ENCODE data around the gene SLC22A3.
"Not testable (repeated sequence)": the region's sequence is repeated elsewhere in the genome, so short reads cannot be mapped to it uniquely, and the experiment has no call there.

SLC22A3 gene

GRCh38 chr6:160348223-160349019, at the start of gene SLC22A3:
SLC22A3 (plus strand) TSS chr6:160348378; CDS start chr6:160348420, 42 bp downstream.
- no peak for DNase-seq (ENCODE audit: low read depth in 2 of 2)

- DNase-seq (ENCODE audit: low read depth in 2 of 2) = no peak
Measured at GRCh38 chr6:160299559-160299958, 48.6 kb upstream of the SLC22A3 start.

GRCh38 chr6:160300076-160300695, 48.0 kb upstream of the SLC22A3 start:
- no peak for DNase-seq (ENCODE audit: low read depth in 2 of 2)

- DNase-seq (ENCODE audit: low read depth in 2 of 2) = no peak
Measured at GRCh38 chr6:160301339-160301738, 46.8 kb upstream of the SLC22A3 start.

- DNase-seq (ENCODE audit: low read depth in 2 of 2) = not testable (repeated sequence)
Measured at GRCh38 chr6:160302431-160303082, 45.6 kb upstream of the SLC22A3 start.

- DNase-seq (ENCODE audit: low read depth in 2 of 2) = no peak
Measured at GRCh38 chr6:160303806-160304205, 44.4 kb upstream of the SLC22A3 start.

- no peak for DNase-seq (ENCODE audit: low read depth in 2 of 2)
Measured at GRCh38 chr6:160305926-160306713, 42.1 kb upstream of the SLC22A3 start.

GRCh38 chr6:160309718-160310117, 38.5 kb upstream of the SLC22A3 start:
- DNase-seq (ENCODE audit: low read depth in 2 of 2) = no peak

GRCh38 chr6:160312900-160313299, 35.3 kb upstream of the SLC22A3 start:
- no peak for DNase-seq (ENCODE audit: low read depth in 2 of 2)

GRCh38 chr6:160315310-160315709, 32.9 kb upstream of the SLC22A3 start:
- no peak for DNase-seq (ENCODE audit: low read depth in 2 of 2)

GRCh38 chr6:160316261-160316660, 31.9 kb upstream of the SLC22A3 start:
- DNase-seq (ENCODE audit: low read depth in 2 of 2) = no peak

GRCh38 chr6:160319246-160319645, 28.9 kb upstream of the SLC22A3 start:
- DNase-seq (ENCODE audit: low read depth in 2 of 2) = no peak

- DNase-seq (ENCODE audit: low read depth in 2 of 2) = no peak
Measured at GRCh38 chr6:160321729-160322505, 26.3 kb upstream of the SLC22A3 start.

GRCh38 chr6:160327981-160328380, 20.2 kb upstream of the SLC22A3 start:
- DNase-seq (ENCODE audit: low read depth in 2 of 2) = no peak

GRCh38 chr6:160328447-160328846, 19.7 kb upstream of the SLC22A3 start:
- DNase-seq (ENCODE audit: low read depth in 2 of 2) = no peak

- DNase-seq (ENCODE audit: low read depth in 2 of 2) = no peak
Measured at GRCh38 chr6:160329188-160329587, 19.0 kb upstream of the SLC22A3 start.

GRCh38 chr6:160330619-160331018, 17.6 kb upstream of the SLC22A3 start:
- no peak for DNase-seq (ENCODE audit: low read depth in 2 of 2)

- DNase-seq (ENCODE audit: low read depth in 2 of 2) = no peak
Measured at GRCh38 chr6:160331204-160331603, 17.0 kb upstream of the SLC22A3 start.

GRCh38 chr6:160331753-160332152, 16.4 kb upstream of the SLC22A3 start:
- no peak for DNase-seq (ENCODE audit: low read depth in 2 of 2)

- no peak for DNase-seq (ENCODE audit: low read depth in 2 of 2)
Measured at GRCh38 chr6:160333101-160333500, 15.1 kb upstream of the SLC22A3 start.

GRCh38 chr6:160333841-160334240, 14.3 kb upstream of the SLC22A3 start:
- no peak for DNase-seq (ENCODE audit: low read depth in 2 of 2)

All from stimulated activated CD4-positive, alpha-beta T cell treated with anti-CD3 and anti-CD28 coated beads, Interleukin-1b, Interleukin-23, amount 100 ng/mL, for 4 hours (primary cell).